Kidney (tissue), 14 donors: ENCODE results near the gene MLLT11. TPM values are rescaled to one million over a fixed set of nuclear protein-coding genes. Genes with fewer than 3 reads are reported as not detected.

Experiments used
- DNase-seq, 5 donors: peaks; one replicate each; pipeline ENCODE4 v3.0.0-alpha.2; 2013 to 2020
- FAIRE-seq: peaks from 2 replicates; lab custom pipeline; 2012; peaks lifted over from hg19 to GRCh38; lab: Jason Lieb, UNC
- H3K27ac ChIP-seq, 2 donors: one replicate each; pipeline ENCODE4 v1.7.0; 2013; ENCODE audit warnings: low read depth in 2 of 2, low read length in 2 of 2, inconsistent platforms in 1 of 2
- H3K27me3 ChIP-seq: one replicate; pipeline ENCODE4 v1.7.1; 2013; ENCODE audit warnings: low read length, inconsistent platforms; ENCODE audit not compliant: control insufficient read depth, insufficient read depth
- H3K36me3 ChIP-seq, 3 donors: one replicate each; pipeline versions ENCODE4 v1.7.0 to v1.7.1; 2013; ENCODE audit warnings: low read length in 3 of 3, control low read depth in 1 of 3, inconsistent platforms in 1 of 3; ENCODE audit not compliant: insufficient read depth in 3 of 3, control insufficient read depth in 2 of 3
- H3K4me1 ChIP-seq, 3 donors: one replicate each; pipeline versions ENCODE4 v1.7.0 to v1.7.1; 2013; ENCODE audit warnings: low read length in 3 of 3, inconsistent platforms in 1 of 3, low read depth in 1 of 3; ENCODE audit not compliant: control insufficient read depth in 2 of 3, insufficient read depth in 2 of 3
- H3K4me3 ChIP-seq, 3 donors: one replicate each; pipeline versions ENCODE4 v1.7.0 to v1.8.1; 2013; ENCODE audit warnings: low read length in 3 of 3, control low read depth in 1 of 3, inconsistent platforms in 1 of 3
- H3K9ac ChIP-seq, 3 donors: one replicate each; pipeline versions ENCODE4 v1.7.0 to v1.7.1; 2013; ENCODE audit warnings: low read length in 3 of 3, control low read depth in 1 of 3, inconsistent platforms in 1 of 3
- H3K9me3 ChIP-seq, 3 donors: one replicate each; pipeline versions ENCODE4 v1.7.0 to v1.7.1; 2013; ENCODE audit warnings: low read length in 3 of 3, control low read depth in 1 of 3, inconsistent platforms in 1 of 3; ENCODE audit not compliant: control insufficient read depth in 2 of 3, insufficient read depth in 1 of 3
- CTCF ChIP-seq: IDR thresholded peaks from 3 replicates; pipeline ENCODE4 v1.5.1; 2012; ENCODE audit warnings: mild to moderate bottlenecking, moderate library complexity, borderline replicate concordance; ENCODE audit not compliant: insufficient read depth; ENCODE audit errors: extremely low read depth
- intact Hi-C: fragments of 100-400 bp; cut with DNase I; formaldehyde crosslinking; loops from one replicate; pipeline ENCODE4 v1.11.1; 2022
- polyA plus RNA-seq: library from polyadenylated mRNA; stranded (reverse); fragments of 350-450 nt; fragmentation: Illumina TruSeq; extraction: RNeasy Lipid Tissue Mini Kit (QIAGEN cat#74804); gene quantifications from one replicate; pipeline ENCODE4 v1.2.3, GENCODE V29; 2014; ENCODE audit warnings: low read depth, low replicate concordance; ENCODE audit not compliant: insufficient read depth
- total RNA-seq: library from RNA; stranded (reverse); fragmentation: NEBNext Ultra II Directional; extraction: Animal tissue kit (Norgen Biotek cat#: 25700); gene quantifications from one replicate; pipeline ENCODE4 v1.2.1, GENCODE V29; 2021
- donor health status: control.
- donor health status: control.
- donor health status: control.
- donor health status: control.
- donor health status: control.
- donor health status: DM: yes; HTN: yes; CAD: no.
- donor health status: Normal renal cell carcinoma (clear cell type).

MLLT11 gene
- total and polyA plus RNA-seq, 2 donors from 2014 or later = 1.4 to 2.3 TPM

- peaks cover 7 to 25% (median 14%) of the 10 kb centered on the region in 3 donors for H3K36me3 ChIP-seq
- H3K4me1 ChIP-seq = peaks cover 4 to 20% (median 18%) of the 10 kb centered on the region in 3 donors
- TF ChIP-seq CTCF = peak; percentile 75
- FAIRE-seq (no peak), DNase-seq (peak; percentile 90 to 97 (median 95))
- intact Hi-C loops = no loop called here
- peak within 1 kb of the TSS; percentile 97 to 98 for H3K27ac ChIP-seq
- no peaks in the 10 kb centered on the region for H3K9me3 ChIP-seq
- H3K4me3 ChIP-seq = peak within 1 kb of the TSS; percentile 86 to 99 (median 95)
- H3K27me3 ChIP-seq = no peaks in the 10 kb centered on the region
- H3K9ac ChIP-seq = peak within 1 kb of the TSS; percentile 80 to 99 (median 92)
These were observed 839 bp upstream of the MLLT11 start, which contains the start of gene CDC42SE1 for GRCh38 chr1:151059109-151060006. Gene CDC42SE1 (minus strand): TSS chr1:151059622. CDS start chr1:151055730, 3,892 bp downstream.

GRCh38 chr1:151060657-151061421 lies 642 bp downstream of the MLLT11 start:
- no peaks in the 10 kb centered on the region for H3K27me3 ChIP-seq
- FAIRE-seq = no peak
- peak overlapping the region; percentile 86 to 99 (median 95) for H3K4me3 ChIP-seq
- peak overlapping the region in 2 of 3 donors; percentile 79 to 99 for H3K9ac ChIP-seq
- TF ChIP-seq CTCF = no peak
- H3K36me3 ChIP-seq = peaks cover under 1 to 10% (median 3%) of the 10 kb centered on the region in 3 donors
- H3K27ac ChIP-seq = no peak overlapping the region
- intact Hi-C loops = no loop called here
- peaks cover 4 to 20% (median 8%) of the 10 kb centered on the region in 3 donors for H3K4me1 ChIP-seq
- DNase-seq = peak in 4 of 5 donors; percentile 24 to 56 (median 51)
- no peaks in the 10 kb centered on the region for H3K9me3 ChIP-seq

- intact Hi-C loops = no loop called here
- Histone ChIP-seq H3K4me1 (peaks cover 3 to 12% (median 4%) of the 10 kb centered on the region in 3 donors), H3K27ac (no peak overlapping the region), H3K9me3 (no peaks in the 10 kb centered on the region), H3K36me3 (peaks cover 0 to 3% (median under 1%) of the 10 kb centered on the region in 3 donors), H3K9ac (no peak overlapping the region), H3K4me3 (peak overlapping the region in 1 of 3 donors; percentile 86), H3K27me3 (no peaks in the 10 kb centered on the region)
- DNase-seq = no peak
- no peak for FAIRE-seq
- no peak for TF ChIP-seq CTCF
These were observed 1.5 kb downstream of the MLLT11 start for GRCh38 chr1:151061704-151062103.
